CD8-positive, alpha-beta memory T cell (primary cell): ENCODE results near the gene SSNA1. TPM values are rescaled to one million over a fixed set of nuclear protein-coding genes. Genes with fewer than 3 reads are reported as not detected.

Experiments
- CTCF ChIA-PET: fragments of 350-600 bp; sonication (Branson Sonifier 250); formaldehyde crosslinking; loops from one replicate; lab custom pipeline; 2021; ENCODE audit warnings: antibody characterized with exemption; lab: Charles Lee
- POLR2A ChIA-PET: fragments of 350-600 bp; sonication (Branson Sonifier 250); formaldehyde crosslinking; loops from one replicate; lab custom pipeline; 2021; ENCODE audit warnings: antibody characterized with exemption; lab: Charles Lee
- DNase-seq, 5 donors: peaks; one replicate each; pipeline versions ENCODE4 v3.0.0 to v3.0.0-alpha.2; 2020 to 2022; ENCODE audit warnings: mixed read lengths in 1 of 5
- H3K27ac ChIP-seq: one replicate; pipeline ENCODE4 v1.7.0; 2013; ENCODE audit warnings: low read depth, mild to moderate bottlenecking, low read length, moderate library complexity
- H3K27me3 ChIP-seq: 2 replicates; pipeline ENCODE4 v1.7.0; 2013; ENCODE audit warnings: low read length, mild to moderate bottlenecking; ENCODE audit not compliant: insufficient read depth, poor library complexity, severe bottlenecking
- H3K36me3 ChIP-seq: 2 replicates; pipeline ENCODE4 v1.7.0; 2013; ENCODE audit warnings: mild to moderate bottlenecking, low read length, moderate library complexity; ENCODE audit not compliant: insufficient read depth
- H3K4me1 ChIP-seq: 2 replicates; pipeline ENCODE4 v1.7.0; 2013; ENCODE audit warnings: mild to moderate bottlenecking, low read length, moderate library complexity; ENCODE audit not compliant: insufficient read depth
- H3K4me3 ChIP-seq: 2 replicates; pipeline ENCODE4 v1.7.0; 2013; ENCODE audit warnings: mild to moderate bottlenecking, low read length
- H3K9me3 ChIP-seq: 2 replicates; pipeline ENCODE4 v1.7.0; 2013; ENCODE audit warnings: mild to moderate bottlenecking, low read length
- H3K27ac Mint-ChIP-seq, 8 donors: one replicate each; pipeline ENCODE4 v1.8.0; 2020 to 2021; ENCODE audit warnings: mixed read lengths in 8 of 8, mild to moderate bottlenecking in 6 of 8, inconsistent platforms in 3 of 8, moderate library complexity in 3 of 8
- H3K27me3 Mint-ChIP-seq, 2 donors: one replicate each; pipeline ENCODE4 v1.8.0; 2020 to 2021; ENCODE audit warnings: mixed read lengths in 2 of 2, mild to moderate bottlenecking in 1 of 2, moderate library complexity in 1 of 2
- H3K36me3 Mint-ChIP-seq, 3 donors: one replicate each; pipeline ENCODE4 v1.8.0; 2020 to 2021; ENCODE audit warnings: mixed read lengths in 3 of 3, inconsistent platforms in 1 of 3, mild to moderate bottlenecking in 1 of 3
- H3K4me1 Mint-ChIP-seq, 3 donors: one replicate each; pipeline ENCODE4 v1.8.0; 2020 to 2021; ENCODE audit warnings: mixed read lengths in 3 of 3, inconsistent platforms in 1 of 3, mild to moderate bottlenecking in 1 of 3
- H3K4me3 Mint-ChIP-seq, 7 donors: one replicate each; pipeline ENCODE4 v1.8.0; 2020 to 2021; ENCODE audit warnings: mixed read lengths in 7 of 7, mild to moderate bottlenecking in 6 of 7, moderate library complexity in 4 of 7, inconsistent platforms in 2 of 7
- H3K9me3 Mint-ChIP-seq, 5 donors: one replicate each; pipeline ENCODE4 v1.8.0; 2020 to 2022; ENCODE audit warnings: mixed read lengths in 5 of 5, mild to moderate bottlenecking in 3 of 5, moderate library complexity in 2 of 5, inconsistent platforms in 1 of 5
- polyA plus RNA-seq: library from polyadenylated mRNA; unstranded; fragments of 300-500 nt; fragmentation: Illumina TruSeq; gene quantifications from one replicate; pipeline ENCODE4 v1.2.3, GENCODE V29; 2021
- total RNA-seq, 2 experiments: library from RNA; stranded (reverse); gene quantifications; one replicate each; pipeline ENCODE4 v1.2.3, GENCODE V29; 2021

Gene SSNA1
- total and polyA plus RNA-seq, 3 experiments from 2014 or later, result 114 to 138 (median 118) TPM

DNA sequence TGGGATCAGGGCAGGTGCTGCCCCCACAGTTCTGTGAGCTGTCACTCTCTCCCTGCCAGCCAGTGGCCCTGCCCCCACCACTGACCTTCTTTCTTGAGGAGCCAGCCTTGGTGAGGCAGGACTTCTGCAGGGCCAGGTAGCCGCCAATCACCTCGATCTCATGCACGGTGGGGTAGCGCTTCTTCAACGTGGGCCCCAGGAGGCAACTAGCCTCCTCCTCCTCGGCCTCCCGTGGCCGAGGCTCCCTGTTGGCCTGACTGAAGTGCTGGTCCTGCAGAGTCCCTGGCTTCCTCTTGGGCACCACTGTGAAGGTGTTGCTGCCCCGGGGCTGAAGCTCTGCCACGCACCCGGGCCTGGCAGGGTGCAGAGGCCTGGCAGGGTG, 10.4 kb downstream of the SSNA1 start:
- Histone ChIP-seq H3K4me3 (no peak overlapping the region), H3K27ac (no peak overlapping the region), H3K27me3 (no peaks in the 10 kb centered on the region), H3K36me3 (no peaks in the 10 kb centered on the region), H3K4me1 (peaks cover 18% of the 10 kb centered on the region), H3K9me3 (no peaks in the 10 kb centered on the region)
- Mint-ChIP-seq H3K9me3 (no peaks in the 10 kb centered on the region), H3K27me3 (no peaks in the 10 kb centered on the region), H3K4me3 (peak overlapping the region in 5 of 7 donors; percentile 19 to 63 (median 54)), H3K27ac (no peak overlapping the region), H3K36me3 (no peaks in the 10 kb centered on the region), H3K4me1 (peaks cover 11 to 22% (median 12%) of the 10 kb centered on the region in 3 donors)
- no peak for DNase-seq
- ChIA-PET CTCF (interaction anchor here (1.2 to 3.0 kb wide), 3 partner anchors 10 to 42 kb away, joined by 3 to 9 read pairs (median 4); partner anchors contain the start of genes SSNA1 and TUBB4B), POLR2A (interaction anchor here (0.5 to 1.2 kb wide), 2 partner anchors 10 to 165 kb away, joined by 3 to 4 read pairs; no protein-coding TSS in a partner anchor)

DNA sequence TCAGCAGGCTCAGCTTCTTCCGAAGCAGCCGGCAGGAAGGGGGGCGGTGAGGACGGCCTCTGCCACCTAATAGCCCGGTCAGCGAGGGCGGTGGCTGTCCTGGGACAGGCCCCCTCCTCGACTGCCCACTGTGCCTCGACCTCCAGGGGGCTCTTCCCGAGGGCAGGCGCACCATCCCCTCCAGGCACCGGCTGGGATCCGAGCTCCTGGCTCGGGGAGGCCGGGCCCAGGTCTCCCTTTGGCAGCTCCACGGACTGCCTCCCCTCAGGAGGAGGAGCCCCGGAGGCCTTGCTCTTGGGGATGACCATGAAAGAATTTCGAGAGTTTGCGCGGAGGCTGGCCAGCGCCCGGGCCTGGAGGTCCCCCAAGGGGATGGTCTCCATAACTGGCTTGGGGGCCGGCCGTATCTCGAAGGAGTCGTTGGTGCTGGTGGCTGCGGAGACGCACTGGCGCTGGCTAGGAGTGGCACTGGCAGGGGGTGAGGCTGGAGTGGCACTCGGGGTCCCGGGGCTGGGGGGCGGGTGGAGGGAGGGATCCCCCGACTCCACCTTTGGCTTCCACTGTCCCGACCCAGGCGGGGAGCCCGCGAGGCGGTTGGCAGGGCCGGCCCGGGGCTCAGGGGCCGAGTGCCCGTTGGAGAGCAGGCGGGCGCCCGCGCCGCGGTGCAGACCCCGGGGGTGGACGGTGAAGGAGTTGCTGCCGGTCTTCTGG, 11.1 kb downstream of the SSNA1 start:
- DNase-seq, result no peak
- H3K9me3 Mint-ChIP-seq, result no peaks in the 10 kb centered on the region
- H3K4me3 Mint-ChIP-seq, result peak overlapping the region; percentile 32 to 81 (median 76)
- no peaks in the 10 kb centered on the region for H3K9me3 ChIP-seq
- peak overlapping the region in 2 of 8 donors; percentile 57 to 73 for H3K27ac Mint-ChIP-seq
- H3K27me3 Mint-ChIP-seq, result no peaks in the 10 kb centered on the region
- H3K27ac ChIP-seq, result no peak overlapping the region
- ChIA-PET CTCF (interaction anchor here (3.0 kb wide), 1 partner anchor 10 kb away, joined by 9 read pairs; the partner anchor contains the start of gene SSNA1), POLR2A (interaction anchor here (0.5 kb wide), 1 partner anchor 166 kb away, joined by 3 read pairs; no protein-coding TSS in a partner anchor)
- H3K36me3 ChIP-seq, result no peaks in the 10 kb centered on the region
- peaks cover 17 to 28% (median 19%) of the 10 kb centered on the region in 3 donors for H3K4me1 Mint-ChIP-seq
- no peak overlapping the region for H3K4me3 ChIP-seq
- peaks cover 25% of the 10 kb centered on the region for H3K4me1 ChIP-seq
- H3K36me3 Mint-ChIP-seq, result no peaks in the 10 kb centered on the region
- H3K27me3 ChIP-seq, result no peaks in the 10 kb centered on the region

- Mint-ChIP-seq H3K4me3 (peak within 1 kb of the TSS; percentile 79 to 98 (median 83)), H3K36me3 (peaks cover 0 to 2% (median 0%) of the 10 kb centered on the region in 3 donors), H3K9me3 (no peaks in the 10 kb centered on the region), H3K4me1 (peaks cover 20 to 35% (median 21%) of the 10 kb centered on the region in 3 donors), H3K27ac (peak within 1 kb of the TSS; percentile 66 to 97 (median 78)), H3K27me3 (no peaks in the 10 kb centered on the region)
- ChIA-PET POLR2A (interaction anchor here (0.6 to 2.5 kb wide), 12 partner anchors 12 to 393 kb away, joined by 3 to 20 read pairs (median 4); partner anchors contain the start of genes ANAPC2, MAN1B1, NELFB and RABL6), CTCF (interaction anchor here (0.7 to 2.6 kb wide), 5 partner anchors 11 to 104 kb away, joined by 3 to 13 read pairs (median 4); partner anchors contain the start of genes ANAPC2, CYSRT1, RNF224 and SSNA1)
- H3K27me3 ChIP-seq, result no peaks in the 10 kb centered on the region
- peaks cover 30% of the 10 kb centered on the region for H3K4me1 ChIP-seq
- no peaks in the 10 kb centered on the region for H3K36me3 ChIP-seq
- H3K27ac ChIP-seq, result peak within 1 kb of the TSS; percentile 74
- H3K9me3 ChIP-seq, result no peaks in the 10 kb centered on the region
- DNase-seq, result peak; percentile 95 to 99 (median 98)
- peak within 1 kb of the TSS; percentile 78 for H3K4me3 ChIP-seq
Measured at GRCh38 chr9:137200311-137201204, 12.1 kb downstream of the SSNA1 start, which contains the start of gene TPRN. Gene TPRN, minus strand, starts transcription at chr9:137200741. Its CDS starts 30 bp downstream, at chr9:137200711.

DNA sequence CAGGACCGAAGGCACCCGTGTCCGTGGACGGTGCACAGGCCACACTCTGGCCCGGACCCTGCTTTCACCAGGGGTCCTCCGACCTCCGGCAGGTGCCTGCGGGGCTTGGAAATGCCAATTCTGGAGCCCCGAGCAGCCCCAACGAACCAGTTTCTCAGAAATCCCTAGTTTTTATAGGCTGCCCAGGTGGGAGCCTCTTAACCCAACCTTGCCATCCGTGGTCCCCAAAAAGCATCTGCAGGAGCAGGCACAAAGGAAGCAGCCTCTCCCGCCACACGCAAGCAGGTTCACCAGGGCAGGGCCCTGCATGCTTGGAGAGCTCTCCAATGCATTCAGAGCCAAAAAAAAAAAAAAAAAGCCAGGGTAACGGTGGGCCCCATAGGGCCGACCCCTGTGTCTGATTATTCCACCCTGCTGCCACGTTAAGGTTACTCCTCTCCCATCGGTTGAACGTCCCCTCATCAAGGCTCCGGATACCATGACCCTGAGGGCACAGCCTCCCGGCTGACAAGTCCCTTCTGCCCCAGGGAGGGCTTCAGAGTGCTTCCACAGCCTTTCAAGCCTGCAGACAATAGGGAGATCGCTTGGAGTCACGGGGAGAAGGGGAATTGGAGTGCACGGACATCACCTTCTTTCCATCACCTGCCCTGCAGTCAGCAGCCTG, 12.9 kb downstream of the SSNA1 start:
- peaks cover 25 to 43% (median 27%) of the 10 kb centered on the region in 3 donors for H3K4me1 Mint-ChIP-seq
- H3K4me1 ChIP-seq, result peaks cover 36% of the 10 kb centered on the region
- H3K27me3 ChIP-seq, result no peaks in the 10 kb centered on the region

DNA sequence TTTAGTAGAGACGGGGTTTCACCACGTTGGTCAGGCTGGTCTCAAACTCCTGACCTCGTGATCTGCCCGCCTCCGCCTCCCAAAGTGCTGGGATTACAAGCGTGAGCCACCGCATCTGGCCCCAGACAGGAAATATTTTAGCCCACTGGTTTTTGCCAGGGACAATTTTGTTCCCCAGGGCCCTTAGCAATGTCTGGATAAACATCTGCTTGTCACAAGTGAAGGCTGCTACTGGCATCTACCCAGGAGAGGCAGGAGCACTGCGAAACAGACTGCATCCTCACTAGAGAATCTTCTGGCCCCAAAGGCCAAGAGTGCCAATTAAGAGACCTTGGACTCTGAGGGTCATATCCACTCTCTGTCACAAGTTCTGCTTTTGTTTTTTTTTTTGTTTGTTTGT, 14.5 kb downstream of the SSNA1 start:
- Histone ChIP-seq H3K4me1 (peaks cover 45% of the 10 kb centered on the region), H3K36me3 (peaks cover 5% of the 10 kb centered on the region), H3K9me3 (no peaks in the 10 kb centered on the region), H3K27ac (no peak overlapping the region), H3K27me3 (no peaks in the 10 kb centered on the region), H3K4me3 (no peak overlapping the region)
- CTCF ChIA-PET, result interaction anchor here (0.6 to 2.6 kb wide), 4 partner anchors 14 to 58 kb away, joined by 3 to 13 read pairs (median 4); partner anchors contain the start of genes ANAPC2 and SSNA1
- Mint-ChIP-seq H3K27me3 (peaks cover 0 to 1% of the 10 kb centered on the region in 2 donors), H3K36me3 (peaks cover 0 to 11% (median 7%) of the 10 kb centered on the region in 3 donors), H3K27ac (no peak overlapping the region), H3K4me1 (peaks cover 38 to 57% (median 41%) of the 10 kb centered on the region in 3 donors), H3K9me3 (no peaks in the 10 kb centered on the region), H3K4me3 (peak overlapping the region in 3 of 7 donors; percentile 19 to 96 (median 70))
- DNase-seq, result no peak
- POLR2A ChIA-PET, result interaction anchor here (0.7 kb wide), 1 partner anchor 90 kb away, joined by 10 read pairs; no protein-coding TSS in a partner anchor

More for the DNA sequence above, 12.9 kb downstream of the SSNA1 start:
- H3K36me3 Mint-ChIP-seq, result peaks cover 0 to 2% (median 0%) of the 10 kb centered on the region in 3 donors
- no peaks in the 10 kb centered on the region for H3K27me3 Mint-ChIP-seq
- Histone ChIP-seq H3K27ac (peak overlapping the region; percentile 74), H3K36me3 (no peaks in the 10 kb centered on the region), H3K9me3 (no peaks in the 10 kb centered on the region), H3K4me3 (peak overlapping the region; percentile 78)
- H3K9me3 Mint-ChIP-seq, result no peaks in the 10 kb centered on the region
- DNase-seq, result no peak
- H3K27ac Mint-ChIP-seq, result peak overlapping the region; percentile 66 to 97 (median 78)
- H3K4me3 Mint-ChIP-seq, result peak overlapping the region; percentile 79 to 98 (median 83)
- CTCF ChIA-PET, result interaction anchor here (1.0 to 2.6 kb wide), 4 partner anchors 12 to 26 kb away, joined by 3 to 13 read pairs (median 4); partner anchors contain the start of genes ANAPC2, CYSRT1, RNF224 and SSNA1
- POLR2A ChIA-PET, result interaction anchor here (0.9 to 2.5 kb wide), 8 partner anchors 13 to 394 kb away, joined by 3 to 20 read pairs (median 5); partner anchors contain the start of genes ANAPC2, RABL6, RNF208 and RNF224

- POLR2A ChIA-PET, result interaction anchor here (0.9 to 2.8 kb wide), 4 partner anchors 15 to 109 kb away, joined by 3 to 11 read pairs (median 4); partner anchors contain the start of gene TUBB4B
- Mint-ChIP-seq H3K27ac (peak overlapping the region; percentile 68 to 96 (median 94)), H3K4me3 (peak overlapping the region; percentile 89 to 96 (median 91)), H3K27me3 (peaks cover 0 to 1% of the 10 kb centered on the region in 2 donors), H3K9me3 (no peaks in the 10 kb centered on the region), H3K36me3 (peaks cover 0 to 19% (median 7%) of the 10 kb centered on the region in 3 donors), H3K4me1 (peaks cover 38 to 54% (median 41%) of the 10 kb centered on the region in 3 donors)
- H3K27me3 ChIP-seq, result no peaks in the 10 kb centered on the region
- DNase-seq, result no peak
- H3K4me1 ChIP-seq, result peaks cover 40% of the 10 kb centered on the region
- no peaks in the 10 kb centered on the region for H3K9me3 ChIP-seq
- peak overlapping the region; percentile 97 for H3K4me3 ChIP-seq
- peak overlapping the region; percentile 85 for H3K27ac ChIP-seq
- CTCF ChIA-PET, result interaction anchor here (1.1 to 1.9 kb wide), 3 partner anchors 16 to 158 kb away, joined by 3 to 6 read pairs (median 3); partner anchors contain the start of gene SSNA1
- H3K36me3 ChIP-seq, result peaks cover 5% of the 10 kb centered on the region
Measured at GRCh38 chr9:137204731-137205125, 16.3 kb downstream of the SSNA1 start.
